GM23338 (cell line): ENCODE data around the gene CCDC82. TPM values are rescaled to one million over a fixed set of nuclear protein-coding genes. Genes with fewer than 3 reads are reported as not detected.
A peak's percentile ranks its signal among the peaks of the same experiment; 100 is the strongest.

Source experiments
- ATAC-seq: fragments of 200-7000 bp; cut with Tn5 transposase; 3 replicates; pipeline ENCODE4 v1.9.1; 2020
- DNase-seq: peaks from one replicate; pipeline ENCODE4 v3.0.0-alpha.2; 2015; ENCODE audit warnings: low spot score
- H2AFZ ChIP-seq: fragments of 200-600 bp; sonication (generic); 2 replicates; pipeline ENCODE4 v1.8.0; 2016; ENCODE audit warnings: antibody characterized with exemption, mild to moderate bottlenecking, moderate library complexity
- H3F3A ChIP-seq: fragments of 200-600 bp; sonication (generic); replicated peaks from 2 replicates; pipeline ENCODE4 v1.8.0; 2017; ENCODE audit warnings: antibody characterized with exemption, mixed run types, low read depth
- H3K27ac ChIP-seq: fragments of 200-600 bp; sonication (generic); 2 replicates; pipeline ENCODE4 v1.6.1; 2016; ENCODE audit warnings: low read depth
- H3K27me3 ChIP-seq: fragments of 200-600 bp; sonication (generic); 2 replicates; pipeline ENCODE4 v1.8.0; 2016; ENCODE audit warnings: mild to moderate bottlenecking, mixed run types, moderate library complexity; ENCODE audit not compliant: insufficient read depth
- H3K36me3 ChIP-seq: fragments of 200-600 bp; sonication (generic); 2 replicates; pipeline ENCODE4 v1.8.0; 2016; ENCODE audit warnings: mild to moderate bottlenecking; ENCODE audit not compliant: insufficient read depth
- H3K4me1 ChIP-seq: fragments of 200-600 bp; sonication (generic); 2 replicates; pipeline ENCODE4 v1.8.0; 2016; ENCODE audit warnings: mild to moderate bottlenecking, moderate library complexity; ENCODE audit not compliant: insufficient read depth
- H3K4me2 ChIP-seq: fragments of 200-600 bp; sonication (generic); 2 replicates; pipeline ENCODE4 v1.7.1; 2017; ENCODE audit warnings: mixed run types
- H3K4me3 ChIP-seq: fragments of 200-600 bp; sonication (generic); 2 replicates; pipeline ENCODE4 v1.6.1; 2016; ENCODE audit warnings: mixed run types
- H3K79me2 ChIP-seq: fragments of 200-600 bp; sonication (generic); replicated peaks from 2 replicates; pipeline ENCODE4 v1.8.0; 2017; ENCODE audit warnings: mild to moderate bottlenecking; ENCODE audit not compliant: insufficient read depth
- H3K9me2 ChIP-seq: fragments of 200-600 bp; sonication (generic); 2 replicates; pipeline ENCODE4 v1.8.0; 2017; ENCODE audit not compliant: insufficient read depth
- H4K20me1 ChIP-seq: fragments of 200-600 bp; sonication (generic); replicated peaks from 2 replicates; pipeline ENCODE4 v1.8.0; 2017; ENCODE audit warnings: mild to moderate bottlenecking; ENCODE audit not compliant: insufficient read depth
- H3K27ac Mint-ChIP-seq: 2 replicates; pipeline ENCODE4 v1.8.0; 2020; ENCODE audit warnings: inconsistent platforms, mild to moderate bottlenecking, moderate library complexity, mixed read lengths
- H3K27me3 Mint-ChIP-seq: 3 replicates; pipeline ENCODE4 v1.8.0; 2022; ENCODE audit warnings: low read depth, mild to moderate bottlenecking, moderate library complexity, mixed read lengths, inconsistent platforms; ENCODE audit not compliant: insufficient read depth, poor library complexity
- H3K36me3 Mint-ChIP-seq: 3 replicates; pipeline ENCODE4 v1.8.0; 2021; ENCODE audit warnings: low read depth, mild to moderate bottlenecking, inconsistent platforms, moderate library complexity, mixed read lengths
- H3K4me1 Mint-ChIP-seq: 3 replicates; pipeline ENCODE4 v1.8.0; 2020; ENCODE audit warnings: mild to moderate bottlenecking, inconsistent platforms, mixed read lengths
- H3K4me3 Mint-ChIP-seq: 3 replicates; pipeline ENCODE4 v1.8.0; 2021; ENCODE audit warnings: moderate library complexity, mild to moderate bottlenecking, inconsistent platforms, mixed read lengths
- H3K9me3 Mint-ChIP-seq: 3 replicates; pipeline ENCODE4 v1.8.0; 2020; ENCODE audit warnings: moderate library complexity, mild to moderate bottlenecking, inconsistent platforms, mixed read lengths
- CREB1 ChIP-seq: fragments of 250-450 bp; sonication (Bioruptor Pico); IDR thresholded peaks from 2 replicates; pipeline ENCODE4 v1.5.0; 2020; ENCODE audit warnings: low read depth, mild to moderate bottlenecking, moderate library complexity
- EZH2phosphoT487 ChIP-seq: fragments of 200-600 bp; sonication (generic); IDR thresholded peaks from one replicate; pipeline ENCODE4 v1.8.1; 2018; ENCODE audit warnings: antibody characterized with exemption; ENCODE audit not compliant: unreplicated experiment
- JUNB ChIP-seq: IDR thresholded peaks from one replicate; pipeline ENCODE4 v1.6.1; 2016; ENCODE audit warnings: antibody characterized with exemption; ENCODE audit not compliant: unreplicated experiment
- NANOG ChIP-seq: IDR thresholded peaks from 2 replicates; pipeline ENCODE4 v1.6.1; 2016; ENCODE audit warnings: antibody characterized with exemption, borderline replicate concordance
- POLR2AphosphoS5 ChIP-seq: IDR thresholded peaks from 2 replicates; pipeline ENCODE4 v1.6.1; 2016; ENCODE audit warnings: antibody characterized with exemption, low read depth
- ZNF114 ChIP-seq: fragments of 250-450 bp; sonication (Bioruptor Pico); IDR thresholded peaks from 2 replicates; pipeline ENCODE4 v1.5.0; 2020; ENCODE audit warnings: mild to moderate bottlenecking, moderate library complexity
- ZNF331 ChIP-seq: fragments of 250-450 bp; sonication (Bioruptor Pico); IDR thresholded peaks from 2 replicates; pipeline ENCODE4 v1.5.0; 2020; ENCODE audit warnings: low read depth, mild to moderate bottlenecking, moderate library complexity
- ZNF462 ChIP-seq: fragments of 250-450 bp; sonication (Bioruptor Pico); IDR thresholded peaks from 2 replicates; pipeline ENCODE4 v1.5.0; 2020; ENCODE audit warnings: mild to moderate bottlenecking, moderate library complexity
- polyA plus RNA-seq: library from polyadenylated mRNA; unstranded; fragments of >200 nt; fragmentation: Nextera tagmentation; extraction: Ambion mirVana; gene quantifications from 2 replicates; pipeline ENCODE4 v1.2.1, GENCODE V29; 2016
- total RNA-seq: library from RNA; depleted of rRNA; stranded (reverse); fragments of >200 nt; shearing (Covaris generic); gene quantifications from 2 replicates; pipeline ENCODE4 v1.2.3, GENCODE V29; 2014
- TF ChIP-seq, protein P1 (sequence below), 2 experiments: fragments of 200-600 bp in 1 of 2; sonication (generic) in 1 of 2; conservative IDR thresholded peaks; 2 replicates each; pipeline versions ENCODE4 v1.5.1 to v1.6.1; 2016 to 2017; ENCODE audit warnings: antibody characterized with exemption in 2 of 2, low read depth in 2 of 2, mild to moderate bottlenecking in 2 of 2, moderate library complexity in 1 of 2
- TF ChIP-seq, protein P2 (sequence below): IDR thresholded peaks from one replicate; pipeline ENCODE4 v1.6.1; 2018; ENCODE audit warnings: antibody characterized with exemption; ENCODE audit not compliant: unreplicated experiment
- TF ChIP-seq, protein P3 (sequence below): IDR thresholded peaks from 2 replicates; pipeline ENCODE4 v1.6.1; 2016; ENCODE audit warnings: antibody characterized with exemption

The CCDC82 gene
- total and polyA plus RNA-seq, 2 experiments from 2014 or later = 15.7 to 45.8 TPM

DNA sequence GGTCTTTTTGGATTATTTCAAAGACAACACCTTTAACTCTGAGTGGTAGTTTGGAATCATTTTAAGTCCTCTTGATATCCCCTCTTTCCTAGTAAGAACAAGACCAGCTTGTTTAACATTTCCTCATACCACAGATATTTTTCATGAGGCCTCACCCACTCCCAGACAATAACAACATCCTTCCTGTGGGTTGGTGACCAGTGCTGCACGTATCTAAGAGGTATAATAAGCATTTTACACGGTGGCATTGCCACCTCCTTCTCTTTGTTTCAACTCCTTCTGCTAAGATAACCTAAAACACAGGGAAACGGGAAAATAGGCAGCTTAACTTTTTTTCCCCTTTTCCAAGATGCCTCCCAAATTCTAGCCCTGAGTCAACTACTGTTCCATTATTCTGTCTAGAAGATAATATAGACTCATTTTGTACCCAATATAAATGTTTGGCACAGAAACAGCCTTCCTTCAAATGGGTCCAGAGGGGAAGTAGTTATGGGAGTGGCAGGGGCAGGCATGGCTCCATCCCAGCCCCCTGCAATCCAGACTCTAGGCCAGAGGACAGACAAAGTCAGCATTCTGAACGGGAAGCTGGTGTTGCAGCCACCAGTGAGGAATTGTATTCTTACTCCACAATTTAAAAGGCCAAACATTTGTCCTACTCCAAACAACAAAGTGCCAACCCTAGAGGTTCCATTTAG lies 75.2 kb downstream of the CCDC82 start (continued):
- TF ChIP-seq, protein P1, sequence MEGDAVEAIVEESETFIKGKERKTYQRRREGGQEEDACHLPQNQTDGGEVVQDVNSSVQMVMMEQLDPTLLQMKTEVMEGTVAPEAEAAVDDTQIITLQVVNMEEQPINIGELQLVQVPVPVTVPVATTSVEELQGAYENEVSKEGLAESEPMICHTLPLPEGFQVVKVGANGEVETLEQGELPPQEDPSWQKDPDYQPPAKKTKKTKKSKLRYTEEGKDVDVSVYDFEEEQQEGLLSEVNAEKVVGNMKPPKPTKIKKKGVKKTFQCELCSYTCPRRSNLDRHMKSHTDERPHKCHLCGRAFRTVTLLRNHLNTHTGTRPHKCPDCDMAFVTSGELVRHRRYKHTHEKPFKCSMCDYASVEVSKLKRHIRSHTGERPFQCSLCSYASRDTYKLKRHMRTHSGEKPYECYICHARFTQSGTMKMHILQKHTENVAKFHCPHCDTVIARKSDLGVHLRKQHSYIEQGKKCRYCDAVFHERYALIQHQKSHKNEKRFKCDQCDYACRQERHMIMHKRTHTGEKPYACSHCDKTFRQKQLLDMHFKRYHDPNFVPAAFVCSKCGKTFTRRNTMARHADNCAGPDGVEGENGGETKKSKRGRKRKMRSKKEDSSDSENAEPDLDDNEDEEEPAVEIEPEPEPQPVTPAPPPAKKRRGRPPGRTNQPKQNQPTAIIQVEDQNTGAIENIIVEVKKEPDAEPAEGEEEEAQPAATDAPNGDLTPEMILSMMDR (conservative IDR thresholded peaks at IDR 0.05; ENCODE audit: low read depth in 2 of 2) = no peak
- TF ChIP-seq ZNF331 (CRISPR knock-in tag) = no peak
- no peak for TF ChIP-seq EZH2phosphoT487
- no peak for TF ChIP-seq CREB1
- TF ChIP-seq ZNF114 (CRISPR knock-in tag) = no peak

DNA sequence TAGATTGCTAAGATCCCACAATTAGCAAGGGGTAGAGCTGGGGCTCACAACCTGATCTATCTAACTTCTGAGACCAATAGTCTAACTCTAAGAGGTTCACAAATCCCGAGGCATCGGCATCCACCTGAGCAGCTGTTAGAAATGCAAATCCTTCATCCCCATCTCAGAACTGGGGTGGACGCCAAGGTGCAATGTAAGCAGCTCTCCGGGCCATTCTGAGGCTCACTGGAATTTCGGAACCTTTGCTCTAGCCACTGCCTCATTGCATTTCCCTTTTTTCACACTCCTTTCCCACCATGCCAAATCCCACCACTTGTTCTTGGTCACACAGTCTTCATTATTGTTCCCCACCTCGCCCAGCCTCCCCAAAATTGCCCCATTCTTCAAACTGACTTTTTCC lies 76.5 kb downstream of the CCDC82 start:
- Histone ChIP-seq H3K4me3 (no peak overlapping the region), H4K20me1 (no peaks in the 10 kb centered on the region), H3K36me3 (no peaks in the 10 kb centered on the region), H3K27me3 (no peaks in the 10 kb centered on the region), H3K9me2 (no peaks in the 10 kb centered on the region), H2AFZ (no peak overlapping the region), H3F3A (no peaks in the 10 kb centered on the region), H3K4me1 (peaks cover 52% of the 10 kb centered on the region), H3K27ac (peak overlapping the region; percentile 17; the same call in 1 of the 2 replicates), H3K4me2 (no peak overlapping the region), H3K79me2 (no peaks in the 10 kb centered on the region)
- H3K27ac Mint-ChIP-seq = no peak overlapping the region
- H3K36me3 Mint-ChIP-seq = no peaks in the 10 kb centered on the region; the same call in 2 of the 3 replicates
- DNase-seq (peak; percentile 42), ATAC-seq (peak; percentile 50; the same call in 2 of the 3 replicates)
- H3K27me3 Mint-ChIP-seq = no peaks in the 10 kb centered on the region
- no peak overlapping the region for H3K4me3 Mint-ChIP-seq
- no peaks in the 10 kb centered on the region for H3K9me3 Mint-ChIP-seq
- peaks cover 57% of the 10 kb centered on the region for H3K4me1 Mint-ChIP-seq
- no peak for TF ChIP-seq POLR2AphosphoS5
- no peak for TF ChIP-seq ZNF462
- no peak for TF ChIP-seq NANOG
- TF ChIP-seq ZNF331 (CRISPR knock-in tag) = no peak
- TF ChIP-seq, protein P2, sequence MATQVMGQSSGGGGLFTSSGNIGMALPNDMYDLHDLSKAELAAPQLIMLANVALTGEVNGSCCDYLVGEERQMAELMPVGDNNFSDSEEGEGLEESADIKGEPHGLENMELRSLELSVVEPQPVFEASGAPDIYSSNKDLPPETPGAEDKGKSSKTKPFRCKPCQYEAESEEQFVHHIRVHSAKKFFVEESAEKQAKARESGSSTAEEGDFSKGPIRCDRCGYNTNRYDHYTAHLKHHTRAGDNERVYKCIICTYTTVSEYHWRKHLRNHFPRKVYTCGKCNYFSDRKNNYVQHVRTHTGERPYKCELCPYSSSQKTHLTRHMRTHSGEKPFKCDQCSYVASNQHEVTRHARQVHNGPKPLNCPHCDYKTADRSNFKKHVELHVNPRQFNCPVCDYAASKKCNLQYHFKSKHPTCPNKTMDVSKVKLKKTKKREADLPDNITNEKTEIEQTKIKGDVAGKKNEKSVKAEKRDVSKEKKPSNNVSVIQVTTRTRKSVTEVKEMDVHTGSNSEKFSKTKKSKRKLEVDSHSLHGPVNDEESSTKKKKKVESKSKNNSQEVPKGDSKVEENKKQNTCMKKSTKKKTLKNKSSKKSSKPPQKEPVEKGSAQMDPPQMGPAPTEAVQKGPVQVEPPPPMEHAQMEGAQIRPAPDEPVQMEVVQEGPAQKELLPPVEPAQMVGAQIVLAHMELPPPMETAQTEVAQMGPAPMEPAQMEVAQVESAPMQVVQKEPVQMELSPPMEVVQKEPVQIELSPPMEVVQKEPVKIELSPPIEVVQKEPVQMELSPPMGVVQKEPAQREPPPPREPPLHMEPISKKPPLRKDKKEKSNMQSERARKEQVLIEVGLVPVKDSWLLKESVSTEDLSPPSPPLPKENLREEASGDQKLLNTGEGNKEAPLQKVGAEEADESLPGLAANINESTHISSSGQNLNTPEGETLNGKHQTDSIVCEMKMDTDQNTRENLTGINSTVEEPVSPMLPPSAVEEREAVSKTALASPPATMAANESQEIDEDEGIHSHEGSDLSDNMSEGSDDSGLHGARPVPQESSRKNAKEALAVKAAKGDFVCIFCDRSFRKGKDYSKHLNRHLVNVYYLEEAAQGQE = no peak
- TF ChIP-seq, protein P3, sequence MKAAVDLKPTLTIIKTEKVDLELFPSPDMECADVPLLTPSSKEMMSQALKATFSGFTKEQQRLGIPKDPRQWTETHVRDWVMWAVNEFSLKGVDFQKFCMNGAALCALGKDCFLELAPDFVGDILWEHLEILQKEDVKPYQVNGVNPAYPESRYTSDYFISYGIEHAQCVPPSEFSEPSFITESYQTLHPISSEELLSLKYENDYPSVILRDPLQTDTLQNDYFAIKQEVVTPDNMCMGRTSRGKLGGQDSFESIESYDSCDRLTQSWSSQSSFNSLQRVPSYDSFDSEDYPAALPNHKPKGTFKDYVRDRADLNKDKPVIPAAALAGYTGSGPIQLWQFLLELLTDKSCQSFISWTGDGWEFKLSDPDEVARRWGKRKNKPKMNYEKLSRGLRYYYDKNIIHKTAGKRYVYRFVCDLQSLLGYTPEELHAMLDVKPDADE = no peak
- no peak for TF ChIP-seq EZH2phosphoT487
- no peak for TF ChIP-seq CREB1
- TF ChIP-seq JUNB = no peak
